ENCODE measurements around the gene MDFIC.
"Not testable (repeated sequence)": the region's sequence is repeated elsewhere in the genome, so short reads cannot be mapped to it uniquely, and the experiment has no call there.

The MDFIC gene, protein sequence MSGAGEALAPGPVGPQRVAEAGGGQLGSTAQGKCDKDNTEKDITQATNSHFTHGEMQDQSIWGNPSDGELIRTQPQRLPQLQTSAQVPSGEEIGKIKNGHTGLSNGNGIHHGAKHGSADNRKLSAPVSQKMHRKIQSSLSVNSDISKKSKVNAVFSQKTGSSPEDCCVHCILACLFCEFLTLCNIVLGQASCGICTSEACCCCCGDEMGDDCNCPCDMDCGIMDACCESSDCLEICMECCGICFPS

DNA sequence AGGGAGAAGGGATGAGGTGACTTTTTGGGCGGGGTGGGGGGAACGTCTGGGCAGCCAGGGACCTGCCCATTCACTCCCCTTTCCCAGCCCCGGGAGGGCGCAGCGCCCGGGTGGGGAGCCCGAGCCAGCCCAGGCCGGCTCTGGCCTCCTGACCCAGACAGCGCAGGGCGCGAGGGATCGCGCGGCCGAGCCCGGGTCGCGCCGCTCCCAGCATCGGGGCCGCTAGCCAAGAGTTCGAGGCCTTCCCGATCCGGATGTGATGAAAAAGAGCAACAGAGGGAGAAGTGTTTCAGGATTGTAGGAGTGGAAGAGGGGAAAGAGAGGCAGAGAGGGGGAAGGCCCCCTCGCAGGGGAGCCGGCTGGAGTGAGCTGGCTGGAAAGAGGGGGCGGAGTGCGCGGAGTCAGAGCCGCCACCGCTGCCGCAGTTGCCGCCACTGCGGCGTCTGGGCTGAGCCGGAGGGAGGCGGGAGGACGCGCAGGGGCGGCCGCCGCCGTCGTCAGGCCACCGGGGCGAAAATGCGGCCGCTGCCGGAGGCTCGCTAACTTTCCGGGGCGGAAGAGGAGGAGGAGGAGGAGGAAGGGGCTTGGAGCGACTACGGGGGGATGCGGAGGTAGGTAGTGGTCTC, at the start of gene MDFIC:
MDFIC (plus strand) TSS at position 69 of the 626 bp plus-strand sequence. CDS start 940 bp downstream, outside the sequence.
- DNase-seq (ENCODE audit: low read depth): peak; percentile 70

GRCh38 chr7:114874170-114874569, 47.7 kb upstream of the MDFIC start:
- DNase-seq (ENCODE audit: low read depth): no peak

DNA sequence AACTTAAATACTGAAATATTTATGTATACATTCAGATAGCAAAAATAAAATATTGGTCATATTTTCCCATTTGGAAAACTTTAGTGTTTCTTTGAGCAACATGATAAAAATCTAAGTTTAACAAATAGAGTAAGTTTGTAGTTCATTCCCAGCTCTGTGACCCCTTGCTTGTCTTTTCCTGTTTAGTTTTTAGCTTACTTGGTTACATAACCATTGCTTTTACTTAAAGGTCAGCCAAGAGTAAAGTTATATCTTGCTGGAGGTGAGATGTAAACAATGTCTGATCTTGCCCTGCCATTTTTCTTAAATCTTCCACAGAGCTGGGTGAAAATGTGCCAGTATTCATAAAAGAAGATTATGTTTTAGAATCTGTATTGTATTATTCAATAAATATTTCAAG, 46.7 kb upstream of the MDFIC start:
- DNase-seq (ENCODE audit: low read depth): no peak

GRCh38 chr7:114879554-114879953, 42.3 kb upstream of the MDFIC start:
- DNase-seq (ENCODE audit: low read depth): no peak

- no peak for DNase-seq (ENCODE audit: low read depth)
Observed at GRCh38 chr7:114885836-114886235, 36.1 kb upstream of the MDFIC start.

- DNase-seq (ENCODE audit: low read depth): no peak
Observed at GRCh38 chr7:114886241-114886640, 35.7 kb upstream of the MDFIC start.

- not testable (repeated sequence) for DNase-seq (ENCODE audit: low read depth)
Observed at GRCh38 chr7:114889116-114889515, 32.8 kb upstream of the MDFIC start.

GRCh38 chr7:114889646-114890285, 32.1 kb upstream of the MDFIC start:
- no peak for DNase-seq (ENCODE audit: low read depth)

- no peak for DNase-seq (ENCODE audit: low read depth)
Observed at GRCh38 chr7:114890561-114890960, 31.3 kb upstream of the MDFIC start.

GRCh38 chr7:114900127-114900526, 21.8 kb upstream of the MDFIC start:
- DNase-seq (ENCODE audit: low read depth): no peak

DNA sequence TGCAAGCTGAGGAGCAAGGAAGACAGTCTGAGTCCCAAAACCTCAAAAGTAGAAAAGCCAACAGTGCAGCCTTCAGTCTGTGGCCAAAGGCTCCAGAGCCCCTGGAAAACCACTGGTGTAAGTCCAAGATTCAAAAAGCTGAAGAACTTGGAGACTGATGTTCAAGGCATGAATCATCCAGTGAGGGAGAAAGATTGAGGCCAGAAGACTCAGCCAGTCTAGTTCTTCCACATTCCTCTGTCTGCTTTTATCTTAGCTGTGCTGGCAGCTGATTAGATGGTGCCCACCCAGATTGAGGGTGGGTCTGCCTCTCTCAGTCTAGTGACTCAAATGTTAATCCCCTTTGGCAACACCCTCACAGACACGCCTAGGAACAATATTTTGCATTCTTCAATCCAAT, 20.1 kb upstream of the MDFIC start:
- DNase-seq (ENCODE audit: low read depth): no peak

DNA sequence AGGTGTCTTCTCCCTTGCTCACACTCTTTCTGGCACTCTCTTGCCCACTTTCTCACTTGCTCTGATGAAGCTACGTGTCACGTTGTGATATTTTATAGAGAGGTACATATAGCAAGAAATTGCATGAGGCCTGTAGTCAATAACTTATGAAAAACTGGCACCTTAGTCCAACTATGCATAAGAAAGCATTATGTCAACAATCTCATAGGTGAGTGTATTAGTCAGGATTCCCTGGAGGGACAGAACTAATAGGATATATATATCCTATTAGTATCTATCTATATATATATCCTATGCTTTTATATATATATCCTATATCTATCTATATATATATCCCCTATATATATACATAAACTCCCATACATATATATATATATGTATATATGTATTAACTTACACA, 18.8 kb upstream of the MDFIC start:
- DNase-seq (ENCODE audit: low read depth): no peak

DNA sequence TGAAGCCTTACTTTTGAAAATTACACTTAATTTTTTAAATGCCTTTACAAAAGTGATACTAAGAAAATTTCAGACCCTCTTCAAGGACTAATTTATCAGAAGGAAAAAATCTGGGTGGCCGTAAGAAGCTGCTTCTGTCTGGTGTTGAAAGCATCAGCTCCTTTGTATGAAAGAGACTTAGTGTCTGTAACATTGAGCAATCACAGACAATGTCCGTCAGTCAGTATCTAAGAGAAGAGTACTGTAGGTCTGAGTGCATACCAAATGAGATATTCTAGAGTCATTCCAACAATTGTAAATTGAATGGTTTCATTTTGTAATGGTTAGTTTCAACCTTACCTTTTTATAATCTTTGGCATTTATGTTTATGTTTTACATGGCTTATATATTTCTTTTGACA, 11.1 kb upstream of the MDFIC start:
- DNase-seq (ENCODE audit: low read depth): no peak

GRCh38 chr7:114911411-114911810, 10.5 kb upstream of the MDFIC start:
- no peak for DNase-seq (ENCODE audit: low read depth)

DNA sequence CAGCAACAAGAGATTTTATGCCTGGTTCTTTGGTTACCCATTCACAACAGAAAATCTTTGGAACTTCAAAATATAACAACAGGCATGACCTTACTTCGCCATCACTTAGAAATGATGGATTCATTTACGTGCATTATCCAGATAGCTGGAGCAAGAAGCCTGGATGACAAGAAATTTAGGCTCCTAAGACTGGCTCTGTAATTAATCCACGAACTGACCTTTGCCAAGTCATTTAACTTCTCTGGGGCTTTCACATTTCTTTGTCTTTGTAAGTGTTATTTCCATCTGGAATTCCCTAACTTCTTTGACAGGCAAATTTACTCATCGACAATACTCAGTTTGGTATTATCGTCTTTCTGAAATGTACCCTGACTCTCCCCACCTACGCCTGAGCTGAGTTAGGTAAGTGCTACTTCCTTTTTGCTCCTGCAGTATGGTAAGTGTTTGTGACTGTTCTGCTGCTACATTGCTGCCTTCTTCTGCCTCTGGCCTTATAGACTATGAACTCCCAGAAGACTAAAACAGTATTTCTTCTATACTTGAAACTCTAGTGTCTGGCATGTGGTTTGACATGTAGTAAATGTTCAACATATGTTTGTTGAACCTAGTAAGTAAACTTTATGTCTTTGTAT, 5.5 kb upstream of the MDFIC start:
- no peak for DNase-seq (ENCODE audit: low read depth)

GRCh38 chr7:114917211-114917839, 4.6 kb upstream of the MDFIC start:
- DNase-seq (ENCODE audit: low read depth): no peak

- no peak for DNase-seq (ENCODE audit: low read depth)
Observed at GRCh38 chr7:114919587-114919986, 2.3 kb upstream of the MDFIC start.

GRCh38 chr7:114921631-114922025, 266 bp upstream of the MDFIC start:
- peak; percentile 30 for DNase-seq (ENCODE audit: low read depth)

DNA sequence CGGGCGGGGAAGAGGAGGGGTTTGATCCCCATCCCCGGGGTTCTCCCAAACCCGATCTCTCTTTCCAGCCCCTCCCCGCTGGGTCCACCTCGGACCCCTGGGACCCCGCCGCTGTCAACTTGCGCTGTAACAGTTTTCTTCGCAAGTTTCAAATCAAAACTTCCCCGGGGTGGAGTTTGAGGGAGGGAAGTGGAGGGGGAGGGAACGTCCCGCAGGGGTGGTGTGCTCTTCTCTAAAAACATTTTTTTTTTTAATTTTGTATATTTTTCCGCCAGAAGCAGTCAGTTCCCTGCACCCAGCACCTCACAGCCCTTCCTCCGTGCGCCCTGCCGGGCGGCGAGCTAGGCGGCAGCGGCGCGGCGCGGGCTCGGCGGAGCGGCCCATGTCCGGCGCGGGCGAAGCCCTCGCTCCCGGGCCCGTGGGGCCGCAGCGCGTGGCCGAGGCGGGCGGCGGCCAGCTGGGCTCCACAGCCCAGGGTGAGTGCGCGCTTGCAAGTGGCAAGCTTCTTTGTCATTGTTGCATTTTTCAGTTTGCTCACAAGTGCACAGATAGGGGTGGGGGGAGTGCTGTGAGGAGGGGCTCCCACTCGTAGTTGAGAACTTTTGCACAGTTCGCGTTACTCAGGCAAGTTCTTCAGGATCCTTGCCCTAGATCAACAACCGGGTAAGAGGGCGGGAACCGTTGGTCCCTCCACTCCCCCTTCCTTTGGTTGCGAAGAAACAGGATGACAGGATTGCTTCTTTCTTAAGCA, 933 bp downstream of the MDFIC start:
- peak; percentile 39 for DNase-seq (ENCODE audit: low read depth)

GRCh38 chr7:114923403-114923713, 1.5 kb downstream of the MDFIC start:
- DNase-seq (ENCODE audit: low read depth): no peak

DNA sequence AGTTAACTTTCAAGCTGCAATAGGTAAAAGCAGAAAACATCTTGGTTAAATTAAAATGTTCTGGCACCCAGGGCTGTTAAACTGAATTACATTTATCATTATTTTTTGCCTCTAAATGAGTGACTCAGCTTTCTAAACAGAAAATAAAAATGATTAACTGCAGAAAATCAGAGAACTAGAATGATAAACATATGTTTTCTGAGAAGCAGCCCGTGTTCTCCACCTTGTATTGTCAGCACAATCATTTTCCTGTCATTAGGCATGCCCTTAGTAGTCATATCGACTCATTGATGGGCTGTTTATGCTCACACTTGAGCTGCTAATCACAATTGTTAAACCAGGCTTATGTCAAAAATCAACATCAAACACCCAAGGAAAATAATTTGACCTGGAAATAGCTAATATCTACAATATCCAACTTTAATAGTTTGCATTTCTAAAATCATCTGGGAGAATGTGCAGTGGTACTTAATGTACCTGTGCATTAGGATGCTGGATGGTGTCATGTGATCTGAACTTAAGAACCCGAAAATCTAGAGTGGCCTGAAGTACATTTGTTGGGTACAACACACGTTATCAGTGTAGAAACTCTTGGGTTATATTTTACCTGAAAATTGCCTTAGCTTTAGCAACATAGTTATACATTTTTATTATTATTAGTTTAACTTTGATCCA, 2.3 kb downstream of the MDFIC start:
- no peak for DNase-seq (ENCODE audit: low read depth)

Measured in activated T-cell treated with anti-CD3 and anti-CD28 coated beads for 48 hours (primary cell).